GM21576 (cell line): ENCODE results near the gene MICAL3.

Experiments
- ATAC-seq: cut with Tn5 transposase; IDR thresholded peaks from one replicate; pipeline ENCODE4 v1.9.1; 2021; ENCODE audit warnings: mild to moderate bottlenecking, moderate library complexity; ENCODE audit not compliant: unreplicated experiment

The MICAL3 gene

DNA sequence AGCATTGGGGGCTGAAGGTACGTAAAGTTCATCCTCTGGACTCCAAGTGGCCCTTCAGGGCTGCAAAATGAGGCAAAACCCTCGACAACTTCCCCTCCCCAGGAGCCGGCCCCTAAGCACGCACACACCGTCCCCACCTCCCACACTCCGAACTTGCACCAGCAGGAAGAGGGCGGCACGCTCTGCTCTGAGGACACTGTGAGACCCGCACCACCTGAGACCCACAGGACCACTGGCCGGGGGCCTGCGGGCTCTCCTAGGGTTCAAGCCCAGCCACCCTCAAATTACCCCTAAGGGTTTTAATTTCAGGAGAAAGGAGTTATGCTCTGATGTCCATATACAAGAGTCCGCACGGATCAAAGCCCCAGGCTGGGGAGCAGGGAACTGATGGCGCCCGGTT lies 200.4 kb downstream of the MICAL3 start:
- ATAC-seq: no peak

DNA sequence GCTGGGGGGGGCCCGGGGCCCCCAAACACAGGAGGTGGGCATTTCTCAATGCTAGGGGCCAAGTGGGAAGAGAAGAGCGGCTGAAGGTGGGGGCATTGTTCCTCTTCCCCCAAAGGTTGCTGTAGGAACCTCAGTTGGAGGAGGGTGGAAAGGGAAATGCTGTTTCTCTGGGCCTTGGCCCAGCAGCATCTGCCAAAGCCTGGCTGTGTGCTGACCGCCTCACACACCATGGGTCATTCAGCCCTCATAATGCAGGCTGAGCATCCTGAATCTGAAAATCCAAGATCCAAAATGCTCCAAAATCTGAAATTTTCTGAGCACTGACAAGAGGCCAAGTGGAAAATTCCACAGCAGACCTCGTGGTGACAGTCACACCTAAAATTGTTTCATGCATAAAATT lies 201.1 kb downstream of the MICAL3 start:
- ATAC-seq: no peak

DNA sequence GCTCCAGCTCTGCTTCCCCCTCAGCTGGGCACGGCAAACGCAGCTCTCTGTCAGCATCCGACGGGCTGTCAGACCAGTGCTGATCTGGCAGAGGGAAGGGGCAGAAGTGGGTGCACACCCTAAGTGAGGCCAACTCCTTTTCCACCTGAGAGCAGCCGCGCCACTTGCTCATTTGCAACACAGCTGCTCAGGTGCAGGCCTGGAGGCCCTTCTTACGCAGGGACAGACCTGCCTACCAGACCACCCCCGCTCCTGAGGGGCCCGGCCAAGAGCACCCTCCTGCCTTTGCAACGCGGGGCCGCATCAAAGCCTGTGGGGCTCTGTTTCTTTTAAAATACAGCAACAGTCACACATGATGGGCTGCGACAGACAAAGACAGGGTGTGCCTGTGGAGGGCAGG lies 202.3 kb downstream of the MICAL3 start:
- no peak for ATAC-seq

DNA sequence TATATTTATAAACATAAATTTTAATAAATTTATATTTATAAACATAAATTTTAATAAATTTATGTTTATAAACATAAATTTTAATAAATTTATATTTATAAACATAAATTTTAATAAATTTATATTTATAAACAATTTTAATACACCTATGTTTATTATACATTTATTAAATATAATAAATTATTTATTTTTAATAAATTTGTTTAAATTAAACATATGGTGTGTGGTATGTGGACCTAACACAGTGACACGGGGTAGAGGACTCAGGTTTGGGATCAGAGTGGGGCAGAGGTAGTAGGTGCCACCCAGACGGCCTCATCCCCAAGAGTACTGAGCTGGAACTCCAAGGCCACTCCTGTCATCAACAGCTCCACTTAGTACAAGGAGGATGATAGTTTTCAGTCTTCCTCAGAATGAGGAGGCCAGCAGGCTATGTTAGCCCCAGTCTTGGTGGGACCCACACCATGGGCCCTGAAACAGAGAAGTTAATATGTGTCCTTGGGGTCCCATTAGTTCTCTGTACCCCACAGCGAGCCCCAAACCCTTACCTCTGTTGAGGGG lies 203.4 kb downstream of the MICAL3 start:
- ATAC-seq: no peak

DNA sequence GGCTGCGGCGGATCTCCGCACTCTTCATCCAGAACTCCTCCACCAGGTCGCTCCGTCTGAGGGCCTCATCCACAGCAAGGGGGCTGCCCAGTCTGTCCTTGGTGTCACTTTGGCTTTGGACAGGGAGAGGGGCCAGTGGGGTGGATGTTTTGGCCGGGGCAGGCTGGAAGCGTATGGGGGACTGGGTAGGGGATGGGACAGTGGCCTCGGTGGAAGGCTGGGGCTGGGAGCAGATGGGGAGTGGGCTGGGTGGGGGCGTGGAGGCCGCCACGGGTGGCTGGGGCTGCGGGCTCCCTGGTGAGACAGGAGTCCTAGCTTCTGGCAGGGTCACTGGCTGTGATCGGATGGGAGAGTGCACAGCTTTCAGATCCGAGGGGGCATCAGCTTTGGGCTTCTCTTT lies 205.7 kb downstream of the MICAL3 start:
- no peak for ATAC-seq

DNA sequence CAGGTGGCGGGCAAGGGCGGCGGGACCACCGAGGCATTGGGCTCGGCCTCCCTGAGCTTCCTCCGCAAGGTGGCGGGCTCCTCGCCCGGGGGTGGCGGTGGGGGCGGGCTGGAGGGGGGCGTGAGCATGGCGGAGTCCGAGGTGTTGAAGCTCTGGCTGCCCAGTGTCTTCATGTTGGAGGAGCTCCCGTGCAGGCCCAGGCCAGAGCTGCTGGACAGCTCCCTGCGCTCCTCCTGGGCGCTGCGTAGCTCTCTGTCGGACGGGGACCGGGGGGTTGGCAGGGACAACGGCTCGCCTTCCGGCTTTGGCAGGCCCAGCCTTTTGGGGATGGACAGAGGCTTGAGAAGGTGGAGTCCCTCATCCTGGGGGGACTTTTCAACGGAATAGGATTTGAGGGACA lies 206.2 kb downstream of the MICAL3 start:
- ATAC-seq: no peak

DNA sequence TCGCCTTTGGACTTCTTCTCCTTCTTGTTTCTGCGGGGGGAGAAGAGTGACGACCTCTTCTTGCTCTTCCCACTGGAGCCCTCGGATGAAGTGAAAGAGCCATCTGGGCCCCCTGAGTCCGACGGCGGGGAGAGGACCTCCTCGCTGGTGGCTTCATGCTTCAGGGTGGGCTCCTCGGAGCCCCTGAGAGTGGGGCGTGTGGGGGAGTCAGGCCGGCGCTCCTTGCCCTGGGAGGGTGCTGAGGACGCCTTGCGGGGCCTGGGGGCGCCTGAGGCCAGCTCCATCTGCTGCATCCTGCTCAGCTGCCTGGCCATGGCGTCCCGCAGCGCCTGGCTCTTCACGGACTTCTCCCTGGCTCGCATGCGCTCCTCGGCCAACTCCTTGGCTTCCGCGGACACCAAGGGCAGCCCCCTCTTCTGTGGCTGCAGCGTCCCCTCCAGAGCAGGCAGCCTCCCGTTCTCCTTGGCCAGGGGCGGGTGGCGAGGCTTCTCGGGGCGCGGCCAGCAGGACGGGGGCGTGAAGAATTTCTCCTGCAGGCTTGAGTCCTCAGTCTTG lies 206.8 kb downstream of the MICAL3 start:
- no peak for ATAC-seq

DNA sequence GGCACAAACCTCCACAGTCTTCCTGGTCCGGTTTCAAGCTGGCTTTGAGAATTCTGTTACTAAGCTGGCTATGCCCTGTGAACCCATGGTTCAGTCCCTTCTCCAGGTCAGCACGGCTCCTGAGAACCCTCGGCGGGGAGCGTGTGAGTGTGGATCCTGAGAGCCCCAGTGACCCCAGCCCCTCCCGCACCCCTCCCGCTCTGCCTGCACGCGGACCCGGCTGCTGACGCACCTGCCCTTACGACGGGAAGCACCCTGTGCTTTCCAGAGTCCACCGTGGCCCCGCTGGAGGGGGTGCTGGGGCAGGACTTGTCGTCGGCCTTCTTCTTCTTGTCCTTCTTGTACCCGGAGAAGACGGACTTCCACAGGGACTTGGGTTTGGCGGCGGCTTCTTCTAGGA lies 207.3 kb downstream of the MICAL3 start:
- no peak for ATAC-seq

DNA sequence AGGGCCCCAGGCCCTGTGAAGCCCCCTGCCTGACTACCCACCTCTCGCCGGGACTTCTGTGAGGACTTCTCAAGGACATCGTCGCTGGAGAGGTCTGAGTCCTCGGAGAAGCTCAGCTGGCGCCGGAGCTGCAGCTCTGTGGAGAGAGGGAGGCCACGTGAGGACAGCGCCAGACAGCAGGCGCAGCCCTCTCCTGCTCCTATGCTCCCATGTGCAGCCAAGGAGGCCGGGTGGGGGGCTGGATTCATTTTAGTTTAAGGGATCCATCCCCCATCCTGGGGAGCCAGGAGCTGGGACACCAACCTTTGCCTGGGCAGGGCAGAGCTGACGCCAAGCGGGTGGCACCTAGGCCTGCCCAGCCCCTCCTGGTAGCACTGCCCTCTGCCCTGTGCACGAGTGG lies 207.7 kb downstream of the MICAL3 start:
- ATAC-seq: no peak

DNA sequence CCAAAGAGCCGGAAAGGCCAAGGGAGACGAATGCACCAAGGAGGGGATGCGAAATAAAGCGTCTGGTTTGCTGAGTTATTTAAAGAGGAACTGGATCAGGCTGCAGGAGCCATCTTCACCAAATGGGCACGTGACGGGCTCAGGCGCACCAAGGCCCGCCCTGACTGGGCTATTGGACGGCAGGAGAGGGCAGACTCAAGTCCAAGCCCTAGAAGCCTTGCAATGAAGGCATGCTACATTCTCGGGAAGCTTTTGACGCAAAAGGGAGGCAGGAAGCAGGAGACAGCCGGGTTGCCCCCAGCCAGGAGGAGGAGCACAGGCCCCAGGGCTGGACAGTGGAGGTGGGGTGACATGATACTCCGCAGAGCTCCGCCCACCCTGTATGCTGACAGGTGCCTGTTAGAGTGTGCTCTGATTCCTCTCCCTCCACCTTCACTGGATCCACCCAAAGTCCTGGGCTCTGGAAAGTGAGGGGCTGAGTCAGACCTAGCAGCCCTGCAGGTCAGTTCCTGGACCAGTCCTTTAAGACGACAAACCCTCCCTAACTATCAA lies 208.6 kb downstream of the MICAL3 start:
- ATAC-seq: no peak

DNA sequence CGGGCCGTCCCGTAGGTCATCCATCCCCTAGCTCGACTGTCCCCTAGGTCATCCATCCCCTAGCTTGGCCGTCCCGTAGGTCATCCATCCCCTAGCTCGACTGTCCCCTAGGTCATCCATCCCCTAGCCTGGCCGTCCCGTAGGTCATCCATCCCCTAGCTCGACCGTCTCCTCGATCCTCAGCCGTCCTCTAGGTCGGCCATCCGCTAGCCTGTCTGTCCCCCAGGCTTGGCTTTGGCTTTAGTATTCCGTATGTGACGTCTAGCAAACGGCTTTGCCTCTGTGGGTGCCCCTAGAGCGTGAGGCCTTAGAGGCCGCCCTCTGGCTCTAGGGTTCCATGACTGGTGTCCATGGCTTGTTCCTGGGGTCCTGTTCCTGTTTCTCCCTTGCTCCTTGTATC lies 209.5 kb downstream of the MICAL3 start:
- no peak for ATAC-seq

DNA sequence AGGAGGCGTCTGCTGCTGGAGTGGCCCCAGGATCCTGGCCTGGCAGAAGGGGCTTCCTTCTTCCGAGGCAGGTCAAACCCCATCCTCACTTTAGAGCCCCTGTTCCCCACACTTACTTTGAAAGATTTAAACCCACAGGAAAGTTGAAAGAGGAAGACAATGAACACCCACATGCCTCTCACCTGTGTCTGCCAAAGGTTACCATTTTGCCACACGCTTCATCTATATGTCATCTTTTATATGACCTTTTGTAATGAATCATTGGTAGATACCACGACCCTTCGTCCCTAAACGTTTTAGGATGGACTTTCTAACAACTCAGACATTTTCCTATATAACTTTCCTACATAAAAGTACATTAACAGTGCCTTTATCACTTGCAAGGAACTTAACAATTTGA lies 210.3 kb downstream of the MICAL3 start:
- ATAC-seq: no peak

DNA sequence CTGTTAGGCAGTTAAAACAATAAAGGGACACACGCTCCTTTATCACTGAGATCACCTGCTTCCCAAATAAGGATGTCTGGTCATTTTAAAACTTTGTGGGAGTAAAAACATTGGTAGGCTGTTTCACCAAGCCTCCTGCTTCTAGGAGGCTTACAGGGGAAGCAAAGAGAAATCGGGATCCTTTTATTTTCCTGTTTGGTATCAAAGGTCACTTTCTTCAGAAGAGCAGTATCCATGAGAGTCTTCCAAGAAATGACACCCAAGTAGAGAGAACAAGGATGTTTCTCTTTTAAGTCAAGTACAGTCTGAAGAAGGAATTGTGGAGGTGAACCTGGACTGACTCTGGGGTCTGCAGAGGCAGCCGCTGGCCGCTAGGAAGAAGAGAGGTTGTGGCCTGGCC lies 213.2 kb downstream of the MICAL3 start:
- ATAC-seq: no peak

DNA sequence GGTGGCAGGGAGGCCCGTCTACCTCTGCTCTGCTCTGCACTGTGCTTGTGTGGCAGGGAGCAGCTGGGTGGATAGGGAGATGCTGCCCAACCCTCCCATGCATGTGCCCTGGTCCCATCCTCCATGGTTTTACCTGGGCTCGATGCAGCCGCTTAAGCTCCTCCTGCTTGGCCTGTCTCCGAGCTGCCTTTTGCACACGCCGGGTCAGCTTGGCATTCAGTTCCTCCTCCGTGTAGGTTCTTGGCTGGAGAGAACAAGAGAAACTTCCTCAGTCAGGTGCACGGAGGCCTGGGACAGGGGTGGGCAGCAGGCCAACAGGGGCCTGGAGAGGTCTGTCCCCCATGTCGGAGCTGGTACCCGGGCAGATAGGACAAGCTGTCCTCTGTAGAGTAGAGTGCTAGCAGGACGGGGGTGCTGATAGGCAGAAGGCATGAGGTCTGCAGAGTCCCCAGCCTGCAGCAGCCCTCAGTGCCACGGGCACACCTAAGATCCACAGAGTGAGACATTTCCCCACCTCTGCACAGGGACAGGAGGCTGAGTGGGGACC lies 213.7 kb downstream of the MICAL3 start:
- no peak for ATAC-seq

DNA sequence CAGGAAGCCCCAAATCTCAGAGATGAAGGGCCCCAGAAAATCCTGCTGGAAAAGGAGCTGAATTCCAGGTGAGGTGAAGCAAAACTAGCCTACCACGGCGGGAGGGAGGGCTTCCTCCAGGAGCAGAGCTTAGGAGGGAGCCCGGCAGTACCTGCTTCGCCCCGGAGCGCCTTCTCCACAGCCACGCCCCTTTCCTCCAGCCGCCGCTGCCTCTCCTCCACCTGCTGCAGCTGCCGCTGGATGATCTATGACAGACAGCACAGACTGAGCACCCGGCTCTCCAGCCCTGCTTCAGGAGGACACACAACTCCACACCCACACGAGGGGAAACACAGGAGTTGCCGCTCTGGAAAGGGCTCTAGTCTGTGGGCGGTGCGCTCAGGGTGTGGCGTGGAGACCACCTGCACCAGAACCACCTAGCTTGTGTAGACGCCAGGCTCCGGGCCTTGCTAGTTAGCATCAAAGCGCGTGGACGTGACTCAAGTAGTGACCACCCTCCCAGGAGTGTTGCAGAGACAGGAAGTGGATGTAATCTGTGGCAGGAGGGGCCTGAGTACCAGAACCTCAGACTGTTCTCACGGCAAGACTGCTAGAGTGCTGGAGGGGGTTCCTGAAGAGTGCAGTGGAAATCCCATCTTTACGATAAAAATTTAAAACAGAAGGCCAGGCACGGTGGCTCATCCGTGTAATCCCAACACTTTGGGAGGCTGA lies 215.5 kb downstream of the MICAL3 start:
- ATAC-seq: no peak

DNA sequence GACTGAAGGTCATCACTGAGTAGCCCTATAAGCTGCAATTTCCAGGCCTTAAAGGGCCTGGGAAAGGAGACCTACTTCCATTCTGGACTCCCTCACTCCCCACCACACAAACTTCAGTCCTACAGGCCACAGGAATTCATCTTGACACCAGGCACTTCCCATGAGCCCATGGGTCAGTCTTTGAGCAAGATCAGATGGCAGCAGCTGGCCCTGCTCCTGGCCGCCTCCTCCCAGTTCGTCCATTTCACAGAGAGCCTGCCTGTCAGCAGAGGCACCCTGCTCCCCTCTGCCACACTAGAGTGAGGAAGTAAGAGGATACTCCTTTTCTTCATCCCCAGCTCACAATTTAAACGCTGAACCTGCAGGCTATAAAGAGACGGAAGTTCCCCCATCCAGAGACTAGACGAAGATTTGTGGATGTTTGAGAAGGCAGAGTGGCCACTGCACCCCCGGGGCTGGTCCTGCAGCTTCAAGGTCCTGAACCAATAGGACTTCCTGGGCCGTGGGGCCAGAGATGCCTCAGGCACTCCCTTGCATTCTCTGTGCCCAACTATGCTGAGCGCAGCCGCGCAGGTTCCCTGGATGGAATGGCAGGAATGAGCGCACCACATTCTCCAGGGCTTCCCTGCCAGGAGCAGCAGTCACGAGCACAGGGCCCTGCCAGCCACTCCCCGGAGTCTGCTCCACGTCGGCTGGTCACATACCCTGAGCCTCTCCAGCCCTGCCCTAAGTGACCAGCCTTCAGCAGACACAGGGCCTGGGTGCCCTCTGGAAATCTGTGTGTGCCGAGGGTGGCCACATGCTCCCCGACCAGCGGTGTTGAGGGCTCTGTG lies 216.6 kb downstream of the MICAL3 start:
- no peak for ATAC-seq

DNA sequence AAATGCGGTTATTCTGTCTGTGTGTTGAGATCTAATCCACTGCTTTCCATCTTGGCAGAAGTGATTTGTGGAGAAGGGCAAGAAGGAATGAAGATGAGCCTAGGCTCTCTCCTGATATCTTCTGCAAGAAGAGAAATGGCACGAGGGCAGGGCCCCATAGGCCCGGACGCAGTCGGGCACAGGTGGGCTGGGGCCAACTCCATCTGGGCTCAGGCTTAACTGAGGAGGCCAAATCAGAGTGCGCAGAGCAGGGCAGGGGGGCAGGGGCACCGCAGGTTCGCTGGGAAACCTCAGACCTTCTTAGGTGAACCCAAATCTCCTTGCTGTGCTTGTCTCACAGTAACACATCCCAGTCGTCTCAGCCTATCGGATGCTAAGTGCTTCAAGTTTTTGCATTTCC lies 217.3 kb downstream of the MICAL3 start:
- ATAC-seq: no peak

DNA sequence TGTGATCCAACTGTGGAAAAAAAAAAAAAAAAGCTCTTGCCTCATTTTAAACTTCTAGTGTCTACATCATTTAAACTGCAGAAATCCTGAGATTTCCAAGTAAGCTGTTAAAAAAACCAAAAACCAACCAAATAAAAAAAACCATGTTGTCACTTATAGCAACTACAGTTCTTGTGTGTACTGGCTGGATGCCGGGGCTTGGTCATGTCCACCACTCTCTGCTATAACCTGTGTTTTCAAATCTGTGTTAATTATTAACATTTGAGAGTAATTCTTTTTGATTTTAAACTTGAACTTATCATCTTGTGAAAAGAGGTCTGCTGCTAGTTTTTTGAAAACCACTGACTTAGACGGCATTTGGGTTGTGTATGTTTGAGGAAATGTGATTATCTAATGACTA lies 217.9 kb downstream of the MICAL3 start:
- no peak for ATAC-seq

DNA sequence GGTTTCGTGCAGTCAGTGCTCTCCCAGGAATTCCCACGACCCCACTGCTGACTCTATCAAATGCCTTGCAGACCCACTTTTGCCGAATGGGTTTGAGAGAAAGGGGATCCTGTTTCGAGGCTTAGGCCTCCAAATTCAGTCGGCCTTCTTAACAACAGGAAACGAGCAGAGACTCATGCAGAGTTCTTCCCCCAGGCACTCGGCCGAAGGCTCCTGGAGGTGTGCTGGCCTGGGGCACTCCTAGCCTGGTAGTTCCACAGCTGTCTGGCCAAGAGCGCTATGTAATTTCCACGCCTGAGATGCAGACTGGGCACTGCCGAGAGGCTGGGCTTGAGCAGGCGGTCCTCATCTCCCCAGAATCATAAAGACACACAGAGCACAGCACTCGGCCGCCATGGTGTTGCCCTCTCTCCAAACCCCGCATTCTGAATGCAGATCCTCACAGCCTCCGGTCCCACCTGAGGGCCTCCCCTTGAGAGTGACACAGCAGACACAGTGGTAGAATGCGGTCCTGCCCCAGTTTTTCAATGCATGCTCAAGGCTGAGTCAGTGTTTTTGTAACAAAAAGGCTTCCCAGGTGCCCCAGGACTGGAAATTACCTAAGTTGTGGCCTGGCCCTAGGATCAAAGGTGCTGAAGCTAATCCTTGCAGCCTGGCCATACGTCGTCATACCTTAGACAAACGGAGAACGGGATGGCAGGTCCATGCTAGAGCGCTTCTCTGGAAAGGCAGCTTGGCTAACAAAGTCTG lies 219.9 kb downstream of the MICAL3 start:
- no peak for ATAC-seq

DNA sequence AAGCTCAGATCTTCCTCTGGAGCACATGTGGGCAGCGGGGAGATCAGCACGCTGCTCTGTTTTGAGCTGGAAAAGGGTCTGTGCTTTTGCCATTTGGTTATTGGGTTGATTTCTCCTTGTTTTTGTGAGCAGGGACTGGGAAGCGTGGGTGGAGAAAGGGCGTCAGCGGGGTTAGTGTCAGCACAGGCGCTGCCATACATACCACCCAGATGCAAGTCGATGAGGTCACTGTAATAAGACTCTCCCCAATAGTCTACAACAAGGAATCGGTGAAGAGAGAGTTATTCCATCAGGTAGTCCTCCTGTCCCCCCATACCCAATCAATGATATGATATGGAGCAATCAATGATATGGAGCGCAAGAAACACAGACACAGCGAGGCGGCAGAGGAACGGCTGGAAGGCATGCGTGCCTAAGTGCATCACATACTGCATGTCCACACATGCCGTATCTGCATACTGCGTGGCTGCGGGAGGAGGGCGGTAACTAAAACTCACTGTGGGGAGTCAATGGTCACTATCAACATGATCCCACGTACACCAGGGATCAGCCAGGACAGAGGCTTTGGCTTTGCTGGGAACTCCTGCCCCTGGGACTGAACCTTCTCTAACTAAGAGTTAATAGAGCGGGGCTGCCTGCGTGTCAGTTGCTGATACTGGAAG lies 220.6 kb downstream of the MICAL3 start:
- no peak for ATAC-seq
